ENCODE results near the gene ANKRD18B.
"Not testable (repeated sequence)": the region's sequence is repeated elsewhere in the genome, so short reads cannot be mapped to it uniquely, and the experiment has no call there.

The ANKRD18B gene

DNA sequence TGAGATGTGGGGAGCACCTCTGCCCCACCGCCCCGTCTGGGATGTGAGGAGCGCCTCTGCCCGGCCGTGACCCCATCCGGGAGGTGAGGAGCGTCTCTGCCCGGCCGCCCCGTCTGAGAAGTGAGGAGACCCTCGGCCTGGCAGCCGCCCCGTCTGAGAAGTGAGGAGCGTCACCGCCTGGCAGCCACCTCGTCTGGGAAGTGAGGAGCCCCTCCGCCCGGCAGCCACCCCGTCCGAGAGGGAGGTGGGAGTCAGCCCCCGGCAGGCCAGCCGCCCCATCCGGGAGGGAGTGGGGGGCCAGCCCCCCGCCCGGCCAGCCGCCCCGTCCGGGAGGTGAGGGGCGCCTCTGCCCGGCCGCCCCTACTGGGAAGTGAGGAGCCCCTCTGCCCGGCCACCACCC is 76.9 kb downstream of the ANKRD18B start:
- not testable (repeated sequence) for DNase-seq (ENCODE audit: low read depth in 1 of 2, low spot score in 1 of 2); H3K27ac ChIP-seq (replicated peaks); H3K4me3 ChIP-seq (replicated peaks; ENCODE audit: insufficient read depth, low read length); H3K27me3 ChIP-seq (ENCODE audit: insufficient read depth, poor library complexity, severe bottlenecking)

DNA sequence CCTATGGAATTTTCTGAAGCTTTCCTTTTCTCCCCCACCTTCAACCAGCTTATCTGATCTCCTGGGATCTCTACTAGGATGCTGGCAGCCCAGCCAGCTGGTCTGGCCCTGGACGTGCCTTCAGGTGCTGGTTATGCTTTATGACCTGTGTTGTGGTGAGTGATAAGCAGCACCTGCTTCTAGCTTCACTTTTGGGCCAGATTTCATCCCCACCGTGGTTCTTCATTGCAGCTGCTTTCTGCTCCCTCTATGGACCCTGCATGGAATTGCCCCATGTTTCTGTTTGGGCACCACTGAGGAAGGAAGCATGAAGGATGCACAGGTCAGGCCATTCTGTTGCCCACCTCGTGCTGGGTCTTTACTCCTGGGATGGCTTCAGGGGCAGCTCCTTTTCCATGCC is 80.2 kb downstream of the ANKRD18B start:
- DNase-seq (ENCODE audit: low read depth in 1 of 2, low spot score in 1 of 2); H3K27ac ChIP-seq (replicated peaks); H3K4me3 ChIP-seq (replicated peaks; ENCODE audit: insufficient read depth, low read length); H3K27me3 ChIP-seq (ENCODE audit: insufficient read depth, poor library complexity, severe bottlenecking): not testable (repeated sequence)

DNA sequence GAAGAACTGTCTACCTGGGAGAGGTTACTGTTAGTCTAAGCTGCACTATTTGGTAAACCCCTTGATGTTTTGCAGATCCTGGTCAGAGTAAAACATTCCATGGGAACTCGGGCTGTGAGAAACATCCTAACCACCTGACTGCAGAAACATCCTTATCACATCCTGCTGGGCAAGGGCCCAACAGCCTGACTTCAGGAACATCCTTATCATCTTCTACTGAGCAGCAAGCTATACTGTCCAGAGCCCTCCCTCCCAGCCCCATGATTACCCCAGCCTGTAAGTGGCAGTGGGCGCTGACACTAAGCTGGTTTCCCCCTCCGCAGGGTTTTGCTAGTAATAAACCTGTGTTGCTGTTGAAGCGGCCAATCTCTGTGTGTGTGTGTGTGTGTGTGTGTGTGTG is 80.9 kb downstream of the ANKRD18B start:
- H3K27me3 ChIP-seq (ENCODE audit: insufficient read depth, poor library complexity, severe bottlenecking); DNase-seq (ENCODE audit: low read depth in 1 of 2, low spot score in 1 of 2); H3K4me3 ChIP-seq (replicated peaks; ENCODE audit: insufficient read depth, low read length); H3K27ac ChIP-seq (replicated peaks): not testable (repeated sequence)

DNA sequence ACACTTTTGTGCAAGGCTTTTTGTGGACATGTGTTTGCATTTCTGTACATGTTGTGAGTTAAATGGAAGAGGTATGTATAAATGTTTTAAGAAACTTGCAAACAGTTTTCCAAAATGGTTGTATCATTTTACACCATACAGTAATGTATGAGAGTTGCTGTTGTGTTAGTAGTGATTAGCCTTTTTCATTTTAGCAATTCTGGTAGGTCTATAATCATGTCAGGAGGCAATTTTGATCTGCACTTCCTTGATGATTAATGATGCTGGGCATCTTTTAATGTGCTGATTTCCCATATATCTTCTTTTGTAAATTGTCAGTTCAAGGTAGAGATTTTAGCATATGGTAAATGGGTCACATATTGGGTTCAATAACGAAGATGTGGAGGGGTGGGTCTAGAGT is 87.3 kb downstream of the ANKRD18B start:
- TF ChIP-seq, protein P1, sequence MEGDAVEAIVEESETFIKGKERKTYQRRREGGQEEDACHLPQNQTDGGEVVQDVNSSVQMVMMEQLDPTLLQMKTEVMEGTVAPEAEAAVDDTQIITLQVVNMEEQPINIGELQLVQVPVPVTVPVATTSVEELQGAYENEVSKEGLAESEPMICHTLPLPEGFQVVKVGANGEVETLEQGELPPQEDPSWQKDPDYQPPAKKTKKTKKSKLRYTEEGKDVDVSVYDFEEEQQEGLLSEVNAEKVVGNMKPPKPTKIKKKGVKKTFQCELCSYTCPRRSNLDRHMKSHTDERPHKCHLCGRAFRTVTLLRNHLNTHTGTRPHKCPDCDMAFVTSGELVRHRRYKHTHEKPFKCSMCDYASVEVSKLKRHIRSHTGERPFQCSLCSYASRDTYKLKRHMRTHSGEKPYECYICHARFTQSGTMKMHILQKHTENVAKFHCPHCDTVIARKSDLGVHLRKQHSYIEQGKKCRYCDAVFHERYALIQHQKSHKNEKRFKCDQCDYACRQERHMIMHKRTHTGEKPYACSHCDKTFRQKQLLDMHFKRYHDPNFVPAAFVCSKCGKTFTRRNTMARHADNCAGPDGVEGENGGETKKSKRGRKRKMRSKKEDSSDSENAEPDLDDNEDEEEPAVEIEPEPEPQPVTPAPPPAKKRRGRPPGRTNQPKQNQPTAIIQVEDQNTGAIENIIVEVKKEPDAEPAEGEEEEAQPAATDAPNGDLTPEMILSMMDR (IDR thresholded peaks at IDR 0.05; ENCODE audit: insufficient read depth, low read length): no peak
- no peak for TF ChIP-seq POLR2AphosphoS5 (IDR thresholded peaks at IDR 0.05; ENCODE audit: low read depth)
- TF ChIP-seq SPI1 (IDR thresholded peaks at IDR 0.05; ENCODE audit: borderline replicate concordance, low read depth): no peak
- no peak for TF ChIP-seq GABPA (IDR thresholded peaks at IDR 0.05; ENCODE audit: low read depth)
- TF ChIP-seq, protein P2, sequence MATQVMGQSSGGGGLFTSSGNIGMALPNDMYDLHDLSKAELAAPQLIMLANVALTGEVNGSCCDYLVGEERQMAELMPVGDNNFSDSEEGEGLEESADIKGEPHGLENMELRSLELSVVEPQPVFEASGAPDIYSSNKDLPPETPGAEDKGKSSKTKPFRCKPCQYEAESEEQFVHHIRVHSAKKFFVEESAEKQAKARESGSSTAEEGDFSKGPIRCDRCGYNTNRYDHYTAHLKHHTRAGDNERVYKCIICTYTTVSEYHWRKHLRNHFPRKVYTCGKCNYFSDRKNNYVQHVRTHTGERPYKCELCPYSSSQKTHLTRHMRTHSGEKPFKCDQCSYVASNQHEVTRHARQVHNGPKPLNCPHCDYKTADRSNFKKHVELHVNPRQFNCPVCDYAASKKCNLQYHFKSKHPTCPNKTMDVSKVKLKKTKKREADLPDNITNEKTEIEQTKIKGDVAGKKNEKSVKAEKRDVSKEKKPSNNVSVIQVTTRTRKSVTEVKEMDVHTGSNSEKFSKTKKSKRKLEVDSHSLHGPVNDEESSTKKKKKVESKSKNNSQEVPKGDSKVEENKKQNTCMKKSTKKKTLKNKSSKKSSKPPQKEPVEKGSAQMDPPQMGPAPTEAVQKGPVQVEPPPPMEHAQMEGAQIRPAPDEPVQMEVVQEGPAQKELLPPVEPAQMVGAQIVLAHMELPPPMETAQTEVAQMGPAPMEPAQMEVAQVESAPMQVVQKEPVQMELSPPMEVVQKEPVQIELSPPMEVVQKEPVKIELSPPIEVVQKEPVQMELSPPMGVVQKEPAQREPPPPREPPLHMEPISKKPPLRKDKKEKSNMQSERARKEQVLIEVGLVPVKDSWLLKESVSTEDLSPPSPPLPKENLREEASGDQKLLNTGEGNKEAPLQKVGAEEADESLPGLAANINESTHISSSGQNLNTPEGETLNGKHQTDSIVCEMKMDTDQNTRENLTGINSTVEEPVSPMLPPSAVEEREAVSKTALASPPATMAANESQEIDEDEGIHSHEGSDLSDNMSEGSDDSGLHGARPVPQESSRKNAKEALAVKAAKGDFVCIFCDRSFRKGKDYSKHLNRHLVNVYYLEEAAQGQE (IDR thresholded peaks at IDR 0.05; ENCODE audit: insufficient replicate concordance, low read depth): no peak
- peaks cover 4% of the 10 kb centered on the region for H3K27me3 ChIP-seq (ENCODE audit: insufficient read depth, poor library complexity, severe bottlenecking)
- no peak for DNase-seq (ENCODE audit: low read depth in 1 of 2, low spot score in 1 of 2)
- no peak overlapping the region for H3K27ac ChIP-seq (replicated peaks)
- H3K4me3 ChIP-seq (replicated peaks; ENCODE audit: insufficient read depth, low read length): no peak overlapping the region

DNA sequence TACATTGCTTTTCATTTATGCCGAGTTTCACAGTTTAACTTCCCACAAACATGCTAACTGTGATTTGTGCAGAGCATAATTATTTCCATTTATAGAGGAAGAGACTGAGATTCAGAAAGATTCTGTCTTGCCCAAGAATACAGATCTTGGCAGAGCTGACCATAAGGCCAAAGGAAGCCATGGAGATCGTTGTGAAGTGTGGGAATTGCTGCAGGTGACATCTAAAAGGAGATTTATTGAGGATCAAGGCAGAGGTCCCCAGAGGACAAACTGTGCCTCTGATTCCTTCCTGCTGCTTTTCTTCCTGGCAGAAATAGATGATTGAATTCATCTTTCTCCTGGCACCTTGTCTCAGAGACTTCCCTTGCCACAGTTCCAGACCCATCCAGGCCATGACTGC is 88.4 kb downstream of the ANKRD18B start:
- H3K27ac ChIP-seq (replicated peaks); H3K27me3 ChIP-seq (ENCODE audit: insufficient read depth, poor library complexity, severe bottlenecking); DNase-seq (ENCODE audit: low read depth in 1 of 2, low spot score in 1 of 2); H3K4me3 ChIP-seq (replicated peaks; ENCODE audit: insufficient read depth, low read length): not testable (repeated sequence)

DNA sequence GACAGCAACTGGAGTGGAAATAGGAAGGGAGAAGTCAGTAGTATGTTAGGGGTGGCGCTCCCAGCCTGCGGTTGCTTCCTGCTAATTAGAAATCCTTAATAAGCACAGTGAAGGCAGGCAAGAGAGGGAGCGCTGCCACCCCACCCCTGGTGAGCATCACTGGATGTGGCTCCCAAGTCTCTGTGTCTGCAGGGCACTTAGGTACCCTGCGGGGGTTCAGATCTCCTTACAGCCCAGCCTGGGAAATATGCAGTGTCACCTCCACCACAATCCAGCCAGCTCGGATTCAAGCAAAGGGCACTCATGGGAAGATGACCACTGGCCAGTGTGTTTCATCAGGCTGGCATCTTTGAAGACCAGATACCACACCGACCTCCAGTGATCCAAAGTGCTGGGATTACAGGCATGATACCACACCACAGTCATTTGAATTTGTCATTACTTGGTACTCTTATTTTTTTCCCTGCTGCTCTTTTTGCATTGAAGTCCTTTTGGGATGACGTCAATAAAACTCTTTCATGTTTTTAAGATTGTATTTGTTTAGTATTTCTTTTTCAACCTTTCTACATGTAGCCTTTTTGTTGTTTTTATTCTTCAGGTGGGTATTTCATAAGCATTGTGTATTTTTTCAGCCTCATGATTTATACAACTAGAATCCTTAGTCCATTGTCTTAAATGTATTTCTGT is 90.1 kb downstream of the ANKRD18B start:
- Histone ChIP-seq H3K4me3 (replicated peaks; ENCODE audit: insufficient read depth, low read length) (no peak overlapping the region), H3K27me3 (ENCODE audit: insufficient read depth, poor library complexity, severe bottlenecking) (peaks cover 2% of the 10 kb centered on the region), H3K27ac (replicated peaks) (no peak overlapping the region)
- DNase-seq (ENCODE audit: low read depth in 1 of 2, low spot score in 1 of 2): no peak
- TF ChIP-seq, protein P2 (IDR thresholded peaks at IDR 0.05; ENCODE audit: insufficient replicate concordance, low read depth): no peak
- TF ChIP-seq POLR2AphosphoS5 (IDR thresholded peaks at IDR 0.05; ENCODE audit: low read depth): no peak
- no peak for TF ChIP-seq SPI1 (IDR thresholded peaks at IDR 0.05; ENCODE audit: borderline replicate concordance, low read depth)
- TF ChIP-seq GABPA (IDR thresholded peaks at IDR 0.05; ENCODE audit: low read depth): no peak
- TF ChIP-seq, protein P1 (IDR thresholded peaks at IDR 0.05; ENCODE audit: insufficient read depth, low read length): no peak

DNA sequence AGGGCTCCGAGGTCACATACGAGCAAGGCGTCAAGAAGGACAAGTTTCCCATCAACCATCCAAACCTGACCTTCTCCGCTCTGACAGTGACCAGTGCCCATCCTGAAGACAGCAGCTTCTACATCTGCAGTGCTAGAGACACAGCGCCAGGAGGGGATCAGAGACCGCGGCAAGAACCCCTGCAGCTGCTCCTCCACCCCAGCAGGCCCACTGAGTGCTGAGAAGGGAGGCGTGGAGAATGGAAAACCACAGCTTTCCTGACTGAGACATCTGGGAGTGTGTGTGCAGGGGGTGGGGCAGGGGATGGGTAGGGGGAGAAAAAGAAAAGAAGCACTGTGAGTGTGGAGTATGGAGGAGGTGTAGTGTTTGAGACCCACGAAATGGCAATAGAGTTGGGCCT is 94.3 kb downstream of the ANKRD18B start:
- H3K27ac ChIP-seq (replicated peaks); H3K27me3 ChIP-seq (ENCODE audit: insufficient read depth, poor library complexity, severe bottlenecking); DNase-seq (ENCODE audit: low read depth in 1 of 2, low spot score in 1 of 2); H3K4me3 ChIP-seq (replicated peaks; ENCODE audit: insufficient read depth, low read length): not testable (repeated sequence)
